Body of pancreas (tissue), 4 donors: ENCODE results near the gene COBLL1.

Experiments
- POLR2A ChIP-seq, 3 donors: fragments of 450-650 bp; IDR thresholded peaks; one replicate each; pipeline ENCODE4 v1.6.1; 2016; ENCODE audit warnings: antibody characterized with exemption in 3 of 3, mild to moderate bottlenecking in 2 of 3
- TF ChIP-seq, protein P1 (sequence below), 7 experiments: fragments of 450-650 bp in 4 of 7; fragments of 200-600 bp in 3 of 7; sonication (generic) in 3 of 7; IDR thresholded peaks; one replicate each; pipeline ENCODE4 v1.5.1; 2016 to 2019; ENCODE audit warnings: antibody characterized with exemption in 7 of 7

GRCh38 chr2:164675687-164676086, 165.9 kb downstream of the COBLL1 start:
- TF ChIP-seq, protein P1, sequence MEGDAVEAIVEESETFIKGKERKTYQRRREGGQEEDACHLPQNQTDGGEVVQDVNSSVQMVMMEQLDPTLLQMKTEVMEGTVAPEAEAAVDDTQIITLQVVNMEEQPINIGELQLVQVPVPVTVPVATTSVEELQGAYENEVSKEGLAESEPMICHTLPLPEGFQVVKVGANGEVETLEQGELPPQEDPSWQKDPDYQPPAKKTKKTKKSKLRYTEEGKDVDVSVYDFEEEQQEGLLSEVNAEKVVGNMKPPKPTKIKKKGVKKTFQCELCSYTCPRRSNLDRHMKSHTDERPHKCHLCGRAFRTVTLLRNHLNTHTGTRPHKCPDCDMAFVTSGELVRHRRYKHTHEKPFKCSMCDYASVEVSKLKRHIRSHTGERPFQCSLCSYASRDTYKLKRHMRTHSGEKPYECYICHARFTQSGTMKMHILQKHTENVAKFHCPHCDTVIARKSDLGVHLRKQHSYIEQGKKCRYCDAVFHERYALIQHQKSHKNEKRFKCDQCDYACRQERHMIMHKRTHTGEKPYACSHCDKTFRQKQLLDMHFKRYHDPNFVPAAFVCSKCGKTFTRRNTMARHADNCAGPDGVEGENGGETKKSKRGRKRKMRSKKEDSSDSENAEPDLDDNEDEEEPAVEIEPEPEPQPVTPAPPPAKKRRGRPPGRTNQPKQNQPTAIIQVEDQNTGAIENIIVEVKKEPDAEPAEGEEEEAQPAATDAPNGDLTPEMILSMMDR (IDR thresholded peaks at IDR 0.05): no peak
- no peak for TF ChIP-seq POLR2A (IDR thresholded peaks at IDR 0.05)
